Endothelial cell of umbilical vein (primary cell): Measurements from ENCODE around the gene FAM209A.

Experiments used
- POLR2A ChIP-seq: IDR thresholded peaks from 2 replicates; pipeline ENCODE4 v1.6.1; 2012; ENCODE audit warnings: low read depth, mild to moderate bottlenecking, control low read depth, low read length
- POLR2AphosphoS5 ChIP-seq: IDR thresholded peaks from 2 replicates; pipeline ENCODE4 v1.6.1; 2012; ENCODE audit warnings: low read depth, mild to moderate bottlenecking, control low read depth, low read length, moderate library complexity; ENCODE audit not compliant: insufficient read depth
- TF ChIP-seq, protein P1 (sequence below), 2 donors: IDR thresholded peaks; 1 replicate in 1 of 2; 2 replicates in 1 of 2; pipeline ENCODE4 v1.5.1; 2011; ENCODE audit warnings: low read length in 2 of 2, mild to moderate bottlenecking in 2 of 2, moderate library complexity in 2 of 2, control low read depth in 1 of 2, inconsistent platforms in 1 of 2, low read depth in 1 of 2; ENCODE audit not compliant: insufficient read depth in 1 of 2; ENCODE audit errors: extremely low read depth in 1 of 2
- TF ChIP-seq, protein P2 (sequence below): IDR thresholded peaks from 2 replicates; pipeline ENCODE4 v1.6.1; 2011; ENCODE audit not compliant: insufficient read depth, insufficient read length

GRCh38 chr20:56501116-56501515, 23.4 kb upstream of the FAM209A start:
- TF ChIP-seq, protein P1, sequence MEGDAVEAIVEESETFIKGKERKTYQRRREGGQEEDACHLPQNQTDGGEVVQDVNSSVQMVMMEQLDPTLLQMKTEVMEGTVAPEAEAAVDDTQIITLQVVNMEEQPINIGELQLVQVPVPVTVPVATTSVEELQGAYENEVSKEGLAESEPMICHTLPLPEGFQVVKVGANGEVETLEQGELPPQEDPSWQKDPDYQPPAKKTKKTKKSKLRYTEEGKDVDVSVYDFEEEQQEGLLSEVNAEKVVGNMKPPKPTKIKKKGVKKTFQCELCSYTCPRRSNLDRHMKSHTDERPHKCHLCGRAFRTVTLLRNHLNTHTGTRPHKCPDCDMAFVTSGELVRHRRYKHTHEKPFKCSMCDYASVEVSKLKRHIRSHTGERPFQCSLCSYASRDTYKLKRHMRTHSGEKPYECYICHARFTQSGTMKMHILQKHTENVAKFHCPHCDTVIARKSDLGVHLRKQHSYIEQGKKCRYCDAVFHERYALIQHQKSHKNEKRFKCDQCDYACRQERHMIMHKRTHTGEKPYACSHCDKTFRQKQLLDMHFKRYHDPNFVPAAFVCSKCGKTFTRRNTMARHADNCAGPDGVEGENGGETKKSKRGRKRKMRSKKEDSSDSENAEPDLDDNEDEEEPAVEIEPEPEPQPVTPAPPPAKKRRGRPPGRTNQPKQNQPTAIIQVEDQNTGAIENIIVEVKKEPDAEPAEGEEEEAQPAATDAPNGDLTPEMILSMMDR (IDR thresholded peaks at IDR 0.05; ENCODE audit: extremely low read depth in 1 of 2, insufficient read depth in 1 of 2, low read depth in 1 of 2, low read length in 2 of 2): no peak
- TF ChIP-seq POLR2AphosphoS5 (no peak), POLR2A (no peak)
- TF ChIP-seq, protein P2, sequence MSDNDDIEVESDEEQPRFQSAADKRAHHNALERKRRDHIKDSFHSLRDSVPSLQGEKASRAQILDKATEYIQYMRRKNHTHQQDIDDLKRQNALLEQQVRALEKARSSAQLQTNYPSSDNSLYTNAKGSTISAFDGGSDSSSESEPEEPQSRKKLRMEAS: no peak
